CD4-positive, alpha-beta T cell treated with Interleukin-10 for 1 hour (primary cell): ENCODE measurements around the gene CDH20.

Experiments
- DNase-seq: peaks from one replicate; pipeline ENCODE4 v3.0.0-alpha.2; 2020

The CDH20 gene

DNA sequence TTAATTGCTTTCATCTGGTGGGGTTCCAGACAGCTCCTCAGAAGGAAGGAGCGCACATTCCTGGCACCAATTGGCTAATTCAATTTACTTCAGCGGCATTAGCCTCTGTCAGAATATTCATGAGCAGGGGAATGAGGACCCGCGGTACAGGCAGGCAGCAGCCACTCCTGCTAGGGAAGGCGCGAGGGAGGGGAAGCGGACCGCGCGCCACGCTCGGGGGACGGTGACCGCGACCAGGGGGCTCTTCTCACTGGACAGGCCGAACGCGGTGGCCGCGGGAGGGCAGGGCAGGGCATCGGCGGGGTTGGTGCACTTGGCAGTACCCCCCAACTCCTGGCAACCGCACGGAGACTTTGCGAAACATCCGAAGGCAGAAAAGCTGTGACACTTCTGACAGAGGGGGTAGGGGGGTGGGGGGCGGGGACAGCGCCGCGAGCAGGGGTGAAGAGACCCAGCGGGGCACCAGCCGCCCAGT, at the start of gene CDH20:
Gene CDH20, plus strand, starts transcription at position 160 of the 475 bp plus-strand sequence.
- DNase-seq: no peak

DNA sequence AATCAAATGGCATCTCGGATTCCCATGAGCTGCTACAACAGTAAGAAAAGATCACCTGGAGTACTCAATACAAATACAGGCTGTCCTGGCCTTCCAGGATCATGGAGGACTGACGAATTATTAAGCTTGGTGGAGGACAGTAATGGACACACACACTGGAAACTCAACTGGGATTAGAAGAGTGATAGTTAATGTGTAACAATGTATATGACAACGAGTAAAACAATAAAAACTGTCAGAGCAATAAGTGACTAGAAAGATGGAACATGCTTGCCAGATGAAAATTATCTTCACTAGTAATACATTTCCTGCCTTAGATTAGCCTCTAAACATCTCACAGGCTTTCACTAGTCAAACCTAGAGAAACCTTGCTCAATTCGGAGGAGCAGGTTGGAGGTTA, 49.2 kb upstream of the CDH20 start:
- no peak for DNase-seq

GRCh38 chr18:61285777-61286176, 47.5 kb upstream of the CDH20 start:
- no peak for DNase-seq

- no peak for DNase-seq
Observed at GRCh38 chr18:61286867-61287266, 46.4 kb upstream of the CDH20 start.

- DNase-seq: no peak
Observed at GRCh38 chr18:61290616-61291015, 42.6 kb upstream of the CDH20 start.

DNA sequence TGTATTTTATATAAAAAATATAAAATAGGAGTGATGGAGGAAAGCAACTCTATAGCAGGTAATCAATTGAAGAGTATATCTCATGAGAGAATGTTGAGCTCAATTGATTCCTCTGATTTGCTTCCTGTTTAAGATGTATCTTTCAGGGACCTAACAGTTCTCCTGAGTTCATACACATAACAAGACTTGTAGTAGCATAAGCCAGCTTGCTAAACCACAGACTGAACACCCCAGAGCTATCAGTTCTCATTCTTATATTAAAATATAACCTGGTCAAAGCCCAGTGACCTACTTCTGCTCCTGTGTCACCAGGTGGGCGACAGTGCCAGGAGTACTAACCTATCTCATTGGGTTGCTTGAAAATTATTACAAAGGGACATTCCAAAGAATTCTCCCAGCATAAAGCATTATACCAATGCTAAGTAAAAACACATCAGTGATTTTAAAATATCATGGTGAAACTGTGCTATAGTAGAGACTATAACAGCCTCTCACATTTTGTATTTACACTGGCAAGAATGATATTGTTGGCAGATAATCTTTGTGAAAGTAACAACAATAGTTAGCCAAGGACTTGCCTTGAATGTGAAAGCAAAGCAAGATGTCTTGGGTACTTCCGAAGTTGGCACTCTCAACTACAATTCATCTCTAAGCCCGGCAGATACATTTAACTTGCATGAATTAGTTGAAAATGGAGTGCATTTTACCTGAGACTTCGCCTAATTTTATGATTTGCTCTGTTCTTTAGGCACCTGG, 40.8 kb upstream of the CDH20 start:
- no peak for DNase-seq

DNA sequence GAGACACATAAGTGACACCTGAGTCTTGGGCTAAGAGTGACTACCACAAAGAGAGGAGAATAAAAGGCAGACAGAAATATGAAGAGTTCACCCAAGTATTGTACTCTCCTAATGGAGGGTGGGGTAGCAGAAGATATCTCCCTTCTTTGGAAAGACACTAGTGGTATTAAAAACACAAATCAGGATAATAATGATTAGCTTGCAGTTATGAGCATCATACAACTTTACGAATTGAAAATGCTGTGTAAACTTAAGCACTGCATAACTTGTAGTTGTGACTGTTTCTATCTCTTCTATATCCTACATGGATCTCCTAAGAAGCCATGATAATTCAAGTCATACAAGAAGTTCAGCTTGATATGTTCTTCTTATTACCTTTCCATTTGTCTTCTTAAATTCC, 38.1 kb upstream of the CDH20 start:
- DNase-seq: no peak

GRCh38 chr18:61308004-61308403, 25.2 kb upstream of the CDH20 start:
- DNase-seq: no peak

DNA sequence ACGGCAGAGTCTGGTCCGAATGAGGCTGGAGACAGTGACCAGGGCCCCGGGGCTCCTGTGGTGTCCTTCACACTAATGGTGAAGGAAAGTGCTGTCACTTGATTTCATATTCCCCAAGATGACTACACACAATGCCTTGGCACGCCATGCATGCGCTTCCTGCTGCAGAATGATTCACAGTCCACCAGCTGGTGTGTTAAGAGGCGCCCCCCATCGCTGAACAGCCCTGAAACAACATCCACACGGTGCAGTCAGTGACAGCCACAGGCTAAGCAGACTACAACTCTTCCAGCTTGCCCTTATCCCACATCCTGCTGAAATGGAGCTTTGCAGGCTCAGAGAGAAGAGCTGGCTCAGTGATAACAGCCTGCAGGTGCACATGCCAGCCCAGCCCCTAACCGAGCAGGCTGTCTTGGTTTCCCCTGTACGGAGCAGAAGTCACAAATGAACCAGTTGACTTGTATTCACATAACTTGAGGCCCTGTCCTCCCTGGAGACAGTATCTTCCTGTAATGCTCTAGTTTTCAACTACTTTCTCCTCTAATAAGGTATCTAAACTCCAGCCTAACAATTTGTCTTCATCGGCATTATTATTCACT, 24.3 kb upstream of the CDH20 start:
- DNase-seq: no peak

- DNase-seq: no peak
Observed at GRCh38 chr18:61322265-61322873, 10.9 kb upstream of the CDH20 start.

- no peak for DNase-seq
Observed at GRCh38 chr18:61323951-61324350, 9.3 kb upstream of the CDH20 start.

- no peak for DNase-seq
Observed at GRCh38 chr18:61326407-61326806, 6.8 kb upstream of the CDH20 start.

- DNase-seq: no peak
Observed at GRCh38 chr18:61329398-61329797, 3.8 kb upstream of the CDH20 start.

DNA sequence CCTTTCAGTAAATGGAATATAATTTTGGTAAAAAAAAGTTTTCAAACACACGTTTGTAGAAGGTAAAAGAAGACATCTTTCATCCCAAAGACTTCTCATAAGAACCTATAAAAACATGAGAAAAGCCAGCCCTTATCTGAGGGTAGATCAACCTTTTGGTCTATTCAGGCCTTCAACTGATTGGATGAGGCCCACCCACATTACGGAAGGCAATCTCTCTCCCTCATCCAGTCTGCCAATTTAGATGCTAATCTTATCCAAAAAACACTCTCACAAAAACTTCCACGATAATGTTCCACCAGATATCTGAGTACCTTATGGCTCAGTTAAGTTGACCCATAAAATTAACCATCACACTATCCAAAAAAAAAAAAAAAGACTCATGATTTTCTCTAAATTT, 2.2 kb upstream of the CDH20 start:
- no peak for DNase-seq

DNA sequence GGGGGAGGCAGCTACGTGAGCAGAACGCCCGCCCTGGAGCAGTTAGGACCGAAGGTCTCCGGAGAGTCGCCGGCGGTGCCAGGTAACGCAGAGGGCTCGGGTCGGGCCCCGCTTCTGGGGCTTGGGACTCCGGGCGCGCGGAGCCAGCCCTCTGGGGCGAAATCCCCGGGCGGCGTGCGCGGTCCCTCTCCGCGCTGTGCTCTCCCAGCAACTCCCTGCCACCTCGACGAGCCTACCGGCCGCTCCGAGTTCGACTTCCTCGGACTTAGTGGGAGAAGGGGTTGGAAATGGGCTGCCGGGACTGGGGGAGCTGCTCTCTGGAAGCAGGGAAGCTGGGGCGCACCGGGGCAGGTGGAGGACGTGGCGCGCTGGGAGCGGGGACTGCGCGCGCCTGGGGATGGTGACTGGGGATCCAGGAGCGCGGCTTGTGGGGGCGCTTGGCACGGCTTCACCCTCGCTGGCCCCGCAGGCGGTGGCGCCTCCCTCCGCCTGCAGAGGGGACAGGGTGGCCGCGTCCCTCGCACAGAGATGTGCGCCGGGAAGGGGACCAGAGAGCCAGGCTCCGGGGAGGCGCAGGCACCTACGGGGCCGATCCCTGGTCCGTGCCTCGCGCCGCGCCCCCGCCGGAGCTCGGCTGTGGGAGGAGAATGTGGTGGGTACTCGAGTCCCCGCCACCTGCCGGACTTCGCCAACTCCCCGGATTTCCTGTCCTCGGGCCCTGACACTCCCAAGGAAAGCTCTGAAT, 688 bp downstream of the CDH20 start:
- DNase-seq: no peak

GRCh38 chr18:61334491-61334850, 1.2 kb downstream of the CDH20 start:
- no peak for DNase-seq

GRCh38 chr18:61334951-61335683, 1.9 kb downstream of the CDH20 start:
- no peak for DNase-seq

GRCh38 chr18:61335684-61336555, 2.7 kb downstream of the CDH20 start:
- DNase-seq: no peak

GRCh38 chr18:61336766-61337165, 3.5 kb downstream of the CDH20 start:
- no peak for DNase-seq

DNA sequence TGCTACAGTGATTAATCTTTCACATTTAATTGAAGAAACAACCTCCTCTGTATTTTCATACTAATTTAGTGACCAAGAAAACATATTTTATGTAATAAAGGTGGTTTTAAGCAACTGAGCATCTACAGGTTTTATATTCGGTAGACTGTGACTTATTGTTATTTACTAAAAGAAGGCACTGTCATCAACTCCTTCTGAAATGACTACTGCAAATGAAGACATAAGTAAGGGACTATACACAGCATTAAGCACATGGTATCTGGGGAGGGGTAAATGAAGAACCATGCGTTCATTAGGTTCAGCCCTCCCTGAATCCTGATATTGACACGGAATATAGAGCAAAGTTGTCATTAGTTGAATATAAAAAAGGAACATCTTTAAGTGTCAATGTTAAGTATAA, 4.3 kb downstream of the CDH20 start:
- no peak for DNase-seq

- no peak for DNase-seq
Observed at GRCh38 chr18:61340148-61340547, 6.9 kb downstream of the CDH20 start.

DNA sequence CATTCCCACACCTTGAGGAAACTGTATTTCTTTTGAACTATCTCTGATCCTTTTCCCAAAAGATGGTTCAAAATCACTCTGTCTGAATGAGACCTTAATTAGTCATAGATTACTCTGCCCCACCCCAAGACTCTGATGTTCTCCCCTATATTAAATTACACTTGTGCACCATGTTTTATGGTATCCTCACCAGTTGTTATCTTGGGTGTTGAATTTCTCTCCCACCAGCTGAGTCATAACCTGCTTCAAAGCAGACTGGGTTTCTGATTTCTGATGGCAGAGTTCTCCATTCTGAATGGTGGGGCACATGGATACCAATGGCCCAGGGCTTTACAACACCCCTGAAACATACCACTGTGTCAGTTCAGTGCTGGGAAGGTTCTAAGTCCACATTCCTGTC, 15.0 kb downstream of the CDH20 start:
- DNase-seq: no peak
